HG03025 (cell line): ENCODE measurements around the gene CNTN1.

Experiments
- ATAC-seq: cut with Tn5 transposase; IDR thresholded peaks from one replicate; pipeline ENCODE4 v1.9.1; 2021; ENCODE audit warnings: mild to moderate bottlenecking, moderate library complexity; ENCODE audit not compliant: unreplicated experiment, low FRiP score

Gene CNTN1

GRCh38 chr12:40691913-40692764, at the start of gene CNTN1:
Gene CNTN1 (plus strand): TSS chr12:40692439.
- ATAC-seq, result no peak

- ATAC-seq, result no peak
Measured at GRCh38 chr12:40643506-40643905, 48.7 kb upstream of the CNTN1 start.

GRCh38 chr12:40643976-40644375, 48.3 kb upstream of the CNTN1 start:
- no peak for ATAC-seq

GRCh38 chr12:40644708-40645107, 47.5 kb upstream of the CNTN1 start:
- ATAC-seq, result no peak

GRCh38 chr12:40645361-40645760, 46.9 kb upstream of the CNTN1 start:
- no peak for ATAC-seq

- no peak for ATAC-seq
Measured at GRCh38 chr12:40646456-40646855, 45.8 kb upstream of the CNTN1 start.

GRCh38 chr12:40646911-40647310, 45.3 kb upstream of the CNTN1 start:
- no peak for ATAC-seq

- no peak for ATAC-seq
Measured at GRCh38 chr12:40647651-40648050, 44.6 kb upstream of the CNTN1 start.

- no peak for ATAC-seq
Measured at GRCh38 chr12:40648519-40648918, 43.7 kb upstream of the CNTN1 start.

- no peak for ATAC-seq
Measured at GRCh38 chr12:40650038-40650704, 42.1 kb upstream of the CNTN1 start.

- no peak for ATAC-seq
Measured at GRCh38 chr12:40655451-40655850, 36.8 kb upstream of the CNTN1 start.

GRCh38 chr12:40662366-40662765, 29.9 kb upstream of the CNTN1 start:
- no peak for ATAC-seq

- no peak for ATAC-seq
Measured at GRCh38 chr12:40663781-40664180, 28.5 kb upstream of the CNTN1 start.

GRCh38 chr12:40668099-40668529, 24.1 kb upstream of the CNTN1 start:
- no peak for ATAC-seq

- no peak for ATAC-seq
Measured at GRCh38 chr12:40672741-40673271, 19.4 kb upstream of the CNTN1 start.

GRCh38 chr12:40681148-40681547, 11.1 kb upstream of the CNTN1 start:
- ATAC-seq, result no peak

GRCh38 chr12:40684986-40685385, 7.3 kb upstream of the CNTN1 start:
- ATAC-seq, result no peak

- no peak for ATAC-seq
Measured at GRCh38 chr12:40688085-40688725, 4.0 kb upstream of the CNTN1 start.

- no peak for ATAC-seq
Measured at GRCh38 chr12:40689576-40689975, 2.7 kb upstream of the CNTN1 start.

- no peak for ATAC-seq
Measured at GRCh38 chr12:40692765-40693206, 547 bp downstream of the CNTN1 start.

GRCh38 chr12:40693207-40693821, 1.1 kb downstream of the CNTN1 start:
- ATAC-seq, result no peak
